DOHH2 (cell line): Measurements from ENCODE around the gene EFCAB13.

ENCODE experiments used
- H3F3A ChIP-seq: fragments of 200-600 bp; sonication (generic), shearing (Covaris generic); 2 replicates; pipeline ENCODE4 v1.6.0; 2016; ENCODE audit warnings: antibody characterized with exemption, mild to moderate bottlenecking; ENCODE audit not compliant: control insufficient read depth, insufficient read depth
- H3K27ac ChIP-seq: fragments of 200-600 bp; sonication (generic); 2 replicates; pipeline ENCODE4 v1.5.1; 2014; ENCODE audit warnings: low read depth, mild to moderate bottlenecking, low read length, moderate library complexity
- H3K27me3 ChIP-seq: fragments of 200-600 bp; sonication (generic); 2 replicates; pipeline ENCODE4 v1.6.1; 2014; ENCODE audit warnings: mild to moderate bottlenecking, low read length, mixed read lengths; ENCODE audit not compliant: control insufficient read depth
- H3K36me3 ChIP-seq: fragments of 200-600 bp; sonication (generic); 2 replicates; pipeline ENCODE4 v1.6.1; 2014; ENCODE audit warnings: mild to moderate bottlenecking, low read length, moderate library complexity, mixed read lengths; ENCODE audit not compliant: control insufficient read depth
- H3K4me1 ChIP-seq: fragments of 200-600 bp; sonication (generic); 2 replicates; pipeline ENCODE4 v1.6.1; 2014; ENCODE audit warnings: mild to moderate bottlenecking, low read length, mixed read lengths; ENCODE audit not compliant: control insufficient read depth
- H3K4me2 ChIP-seq: fragments of 200-600 bp; sonication (generic); 2 replicates; pipeline ENCODE4 v1.6.0; 2014; ENCODE audit warnings: mild to moderate bottlenecking, low read length, moderate library complexity
- H3K4me3 ChIP-seq: fragments of 200-600 bp; sonication (generic); 2 replicates; pipeline ENCODE4 v1.5.1; 2014; ENCODE audit warnings: mild to moderate bottlenecking, low read length, mixed read lengths
- H3K79me2 ChIP-seq: fragments of 200-600 bp; sonication (generic); 2 replicates; pipeline ENCODE4 v1.6.1; 2014; ENCODE audit warnings: mild to moderate bottlenecking, low read length, mixed read lengths; ENCODE audit not compliant: control insufficient read depth
- H3K9me2 ChIP-seq: fragments of 200-600 bp; sonication (generic); replicated peaks from 2 replicates; pipeline ENCODE4 v1.6.1; 2014; ENCODE audit warnings: mild to moderate bottlenecking, low read length, mixed read lengths; ENCODE audit not compliant: control insufficient read depth
- H3K9me3 ChIP-seq: fragments of 200-600 bp; sonication (generic); 2 replicates; pipeline ENCODE4 v1.6.1; 2014; ENCODE audit warnings: antibody characterized with exemption, low read length, mixed read lengths; ENCODE audit not compliant: control insufficient read depth, insufficient read depth
- H4K20me1 ChIP-seq: fragments of 200-600 bp; sonication (generic); 2 replicates; pipeline ENCODE4 v1.6.0; 2014; ENCODE audit warnings: low read depth, mild to moderate bottlenecking, antibody characterized with exemption, low read length, moderate library complexity; ENCODE audit not compliant: control insufficient read depth, insufficient read depth
- EZH2phosphoT487 ChIP-seq: fragments of 200-600 bp; sonication (generic); IDR thresholded peaks from 2 replicates; pipeline ENCODE4 v1.6.1; 2017; ENCODE audit warnings: borderline replicate concordance, mild to moderate bottlenecking, antibody characterized with exemption, low read length, moderate library complexity, mixed read lengths
- TF ChIP-seq, protein P1 (sequence below): fragments of 200-600 bp; sonication (generic); IDR thresholded peaks from one replicate; pipeline ENCODE4 v1.5.1; 2014; ENCODE audit warnings: antibody characterized with exemption, mild to moderate bottlenecking, low read depth, low read length; ENCODE audit not compliant: poor library complexity, severe bottlenecking

Gene EFCAB13

DNA sequence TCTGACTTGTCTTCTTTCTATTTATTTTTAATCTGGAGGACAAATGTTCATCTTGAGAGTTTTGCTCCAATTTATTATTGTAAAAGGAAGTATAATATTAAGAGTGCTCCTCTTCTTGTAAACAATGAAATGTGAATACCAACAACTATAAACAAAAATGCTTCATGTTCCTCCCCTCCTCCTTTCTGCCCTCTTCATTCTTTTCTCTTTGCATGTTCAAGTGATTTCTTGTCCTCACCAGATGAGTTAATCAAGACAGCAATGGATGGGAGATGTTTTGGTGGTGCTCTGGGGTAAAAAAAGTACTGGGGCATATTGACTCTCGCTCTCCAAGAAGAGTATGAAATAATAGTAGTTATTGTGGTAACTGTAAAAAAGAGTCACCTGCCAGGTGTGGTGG is 45.8 kb upstream of the EFCAB13 start:
- H3K4me2 ChIP-seq, result peak overlapping the region; percentile 95
- no peaks in the 10 kb centered on the region for H3K36me3 ChIP-seq
- no peaks in the 10 kb centered on the region for H3K9me3 ChIP-seq
- TF ChIP-seq EZH2phosphoT487, result no peak
- TF ChIP-seq, protein P1, sequence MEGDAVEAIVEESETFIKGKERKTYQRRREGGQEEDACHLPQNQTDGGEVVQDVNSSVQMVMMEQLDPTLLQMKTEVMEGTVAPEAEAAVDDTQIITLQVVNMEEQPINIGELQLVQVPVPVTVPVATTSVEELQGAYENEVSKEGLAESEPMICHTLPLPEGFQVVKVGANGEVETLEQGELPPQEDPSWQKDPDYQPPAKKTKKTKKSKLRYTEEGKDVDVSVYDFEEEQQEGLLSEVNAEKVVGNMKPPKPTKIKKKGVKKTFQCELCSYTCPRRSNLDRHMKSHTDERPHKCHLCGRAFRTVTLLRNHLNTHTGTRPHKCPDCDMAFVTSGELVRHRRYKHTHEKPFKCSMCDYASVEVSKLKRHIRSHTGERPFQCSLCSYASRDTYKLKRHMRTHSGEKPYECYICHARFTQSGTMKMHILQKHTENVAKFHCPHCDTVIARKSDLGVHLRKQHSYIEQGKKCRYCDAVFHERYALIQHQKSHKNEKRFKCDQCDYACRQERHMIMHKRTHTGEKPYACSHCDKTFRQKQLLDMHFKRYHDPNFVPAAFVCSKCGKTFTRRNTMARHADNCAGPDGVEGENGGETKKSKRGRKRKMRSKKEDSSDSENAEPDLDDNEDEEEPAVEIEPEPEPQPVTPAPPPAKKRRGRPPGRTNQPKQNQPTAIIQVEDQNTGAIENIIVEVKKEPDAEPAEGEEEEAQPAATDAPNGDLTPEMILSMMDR, result no peak
- no peaks in the 10 kb centered on the region for H3K9me2 ChIP-seq
- no peaks in the 10 kb centered on the region for H3K27me3 ChIP-seq
- no peaks in the 10 kb centered on the region for H3K79me2 ChIP-seq
- H3K4me3 ChIP-seq, result 0 out of 2 replicates have a peak overlapping the region, but pooled peaks have one; percentile 23
- peak overlapping the region; percentile 20; the same call in 1 of the 2 replicates for H3K27ac ChIP-seq
- no peaks in the 10 kb centered on the region for H4K20me1 ChIP-seq
- H3K4me1 ChIP-seq, result peaks cover 69% of the 10 kb centered on the region
- peaks cover 7% of the 10 kb centered on the region for H3F3A ChIP-seq

DNA sequence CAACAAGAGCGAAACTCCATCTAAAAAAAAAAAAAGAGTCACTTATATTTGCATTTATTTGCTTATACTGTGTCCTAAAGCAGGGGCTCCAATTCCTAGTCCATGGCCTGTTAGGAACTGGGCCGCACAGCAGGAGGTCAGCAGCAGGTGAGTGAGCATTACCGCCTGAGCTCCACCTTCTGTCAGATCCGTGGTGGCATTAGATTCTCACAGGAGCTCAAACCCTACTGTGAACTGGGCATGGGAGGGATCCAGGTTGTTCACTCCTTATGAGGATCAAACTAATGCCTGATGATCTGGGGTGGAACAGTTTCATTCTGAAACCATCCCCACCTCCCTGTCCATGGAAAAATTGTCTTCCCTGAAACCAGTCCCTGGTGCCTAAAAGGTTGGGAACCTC is 45.2 kb upstream of the EFCAB13 start:
- H3K27me3 ChIP-seq, result no peaks in the 10 kb centered on the region
- H3K4me1 ChIP-seq, result peaks cover 69% of the 10 kb centered on the region
- peak overlapping the region; percentile 95 for H3K4me2 ChIP-seq
- H3K27ac ChIP-seq, result peak overlapping the region; percentile 55
- peaks cover 7% of the 10 kb centered on the region for H3F3A ChIP-seq
- H3K79me2 ChIP-seq, result no peaks in the 10 kb centered on the region
- H3K9me3 ChIP-seq, result no peaks in the 10 kb centered on the region
- no peaks in the 10 kb centered on the region for H3K36me3 ChIP-seq
- H3K9me2 ChIP-seq, result no peaks in the 10 kb centered on the region
- no peaks in the 10 kb centered on the region for H4K20me1 ChIP-seq
- peak overlapping the region; percentile 69 for H3K4me3 ChIP-seq
- no peak for TF ChIP-seq EZH2phosphoT487
- TF ChIP-seq, protein P1, result no peak

- H3K79me2 ChIP-seq, result no peaks in the 10 kb centered on the region
- H3K36me3 ChIP-seq, result no peaks in the 10 kb centered on the region
- H3K4me1 ChIP-seq, result peaks cover 69% of the 10 kb centered on the region
- no peaks in the 10 kb centered on the region for H3K9me3 ChIP-seq
- H3K27me3 ChIP-seq, result no peaks in the 10 kb centered on the region
- peak overlapping the region; percentile 69 for H3K4me3 ChIP-seq
- peak overlapping the region; percentile 55 for H3K27ac ChIP-seq
- peak overlapping the region; percentile 95 for H3K4me2 ChIP-seq
- H4K20me1 ChIP-seq, result no peaks in the 10 kb centered on the region
- H3K9me2 ChIP-seq, result no peaks in the 10 kb centered on the region
- TF ChIP-seq, protein P1, result no peak
- TF ChIP-seq EZH2phosphoT487, result no peak
- H3F3A ChIP-seq, result peaks cover 7% of the 10 kb centered on the region
Observed at GRCh38 chr17:47279062-47279801, 44.5 kb upstream of the EFCAB13 start.
